Lung microvascular endothelial cell (primary cell): ENCODE results near the gene PSMA7. TPM values are rescaled to one million over a fixed set of nuclear protein-coding genes. Genes with fewer than 3 reads are reported as not detected.

Source experiments
- DNase-seq, 2 donors: peaks; one replicate each; pipeline versions ENCODE4 v3.0.0 to v3.0.0-alpha.2; 2010; ENCODE audit warnings: low read depth in 2 of 2
- total RNA-seq: library from RNA; depleted of rRNA; stranded (reverse); fragments of >200 nt; gene quantifications from 2 replicates; pipeline ENCODE4 v1.2.1, GENCODE V29; 2014

PSMA7 gene
- total RNA-seq, 1 donor from 2014 or later = 293 TPM

DNA sequence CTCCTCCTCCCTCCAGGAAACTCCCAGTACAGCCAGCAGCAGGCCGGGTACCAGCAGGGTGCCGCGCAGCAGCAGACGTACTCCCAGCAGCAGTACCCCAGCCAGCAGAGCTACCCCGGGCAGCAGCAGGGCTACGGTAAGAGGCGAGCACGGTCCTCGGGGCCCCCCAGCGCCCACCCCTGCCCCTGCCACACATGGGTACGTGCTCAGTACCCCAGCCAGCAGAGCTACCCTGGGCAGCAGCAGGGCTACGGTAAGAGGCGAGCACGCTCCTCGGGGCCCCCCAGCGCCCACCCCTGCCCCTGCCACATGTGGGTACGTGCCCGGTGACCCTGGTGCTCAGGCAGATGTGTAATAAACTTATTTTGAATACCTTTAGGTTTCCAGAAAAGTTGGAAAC, 29.5 kb upstream of the PSMA7 start:
- no peak for DNase-seq

GRCh38 chr20:62171245-62171644, 28.1 kb upstream of the PSMA7 start:
- peak in 1 of 2 donors; percentile 74 for DNase-seq

DNA sequence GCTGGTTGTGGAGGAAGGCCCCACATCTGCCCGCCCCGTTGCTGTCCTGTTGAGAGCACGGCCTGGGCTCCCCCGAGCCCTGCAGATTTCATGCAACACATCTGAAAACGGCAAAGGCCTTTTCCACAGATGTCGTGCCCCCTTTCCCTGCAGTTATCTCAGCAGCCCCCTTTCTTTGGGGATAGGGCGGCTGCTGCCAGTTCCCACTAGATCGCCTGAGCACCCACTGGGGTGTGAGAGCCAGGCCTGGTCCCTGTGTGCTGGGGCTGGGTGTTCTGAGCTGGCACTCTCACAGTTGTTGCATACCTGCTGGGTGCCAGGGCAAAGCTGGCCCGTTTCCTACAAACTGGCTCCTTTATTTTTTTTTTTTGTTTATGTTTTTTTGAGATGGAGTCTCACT, 27.3 kb upstream of the PSMA7 start:
- DNase-seq = no peak

GRCh38 chr20:62168890-62169435, 25.8 kb upstream of the PSMA7 start:
- DNase-seq = no peak

DNA sequence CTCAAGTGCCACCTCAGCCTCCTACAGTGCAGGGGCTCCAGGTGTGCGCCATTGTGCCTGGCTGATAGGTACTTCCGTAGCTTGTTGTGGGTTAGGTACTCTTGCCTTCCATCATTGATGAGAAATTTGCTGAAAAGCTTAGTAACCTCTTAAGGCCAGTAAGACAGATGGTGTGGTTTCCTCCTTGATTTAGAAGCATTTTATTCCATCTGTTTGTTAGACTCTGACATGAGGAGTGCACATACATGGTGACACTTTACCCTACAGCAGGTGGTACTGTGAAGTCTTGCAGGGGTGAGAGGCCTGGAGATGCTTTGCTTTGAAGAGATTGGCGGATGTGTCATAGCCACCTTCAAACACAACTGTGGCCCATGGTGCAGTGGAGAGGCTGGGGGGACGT, 24.9 kb upstream of the PSMA7 start:
- DNase-seq = no peak

GRCh38 chr20:62167474-62167873, 24.3 kb upstream of the PSMA7 start:
- no peak for DNase-seq

- DNase-seq = no peak
Observed at GRCh38 chr20:62165762-62166399, 22.7 kb upstream of the PSMA7 start.

DNA sequence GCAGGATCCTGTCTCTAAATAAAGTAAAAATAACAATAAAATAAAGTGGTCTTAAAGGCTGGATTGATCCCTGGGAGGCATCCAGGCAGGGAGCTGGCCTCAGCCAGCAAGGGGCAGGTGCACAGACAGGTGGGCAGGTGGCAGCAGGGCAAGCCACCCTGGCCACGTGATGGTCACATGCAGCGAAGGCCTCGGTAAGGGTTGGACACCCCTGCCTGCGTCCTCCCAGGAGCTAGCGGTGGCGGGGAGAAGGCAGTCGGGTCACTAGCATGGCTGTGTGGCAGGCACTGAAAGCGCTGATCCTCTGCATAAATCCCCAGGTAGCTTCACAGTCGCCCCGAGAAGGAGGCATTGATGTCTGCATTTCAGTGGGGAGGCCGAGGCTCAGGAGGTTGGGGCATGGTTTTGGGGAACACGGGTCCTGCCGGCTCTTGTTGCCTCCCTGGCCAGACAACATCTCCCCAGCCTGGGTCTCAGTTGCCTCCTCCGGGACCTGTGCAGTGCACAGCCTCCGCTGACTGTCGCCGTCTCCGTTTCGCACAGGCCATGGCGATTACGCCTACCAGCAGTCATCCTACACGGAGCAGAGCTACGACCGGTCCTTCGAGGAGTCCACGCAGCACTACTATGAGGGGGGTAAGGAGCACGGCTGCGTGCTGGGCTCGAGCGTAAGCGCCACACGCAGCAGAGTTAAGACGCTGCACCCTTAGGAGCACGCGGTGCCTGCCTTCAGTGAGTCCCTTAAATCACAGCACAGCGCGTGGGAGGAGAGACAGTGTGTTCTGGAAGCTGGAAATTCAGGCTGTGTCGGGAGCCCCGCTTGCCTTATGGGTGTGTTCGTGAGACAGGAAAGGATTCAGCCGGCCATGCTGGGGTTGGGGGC, 21.9 kb upstream of the PSMA7 start:
- no peak for DNase-seq

DNA sequence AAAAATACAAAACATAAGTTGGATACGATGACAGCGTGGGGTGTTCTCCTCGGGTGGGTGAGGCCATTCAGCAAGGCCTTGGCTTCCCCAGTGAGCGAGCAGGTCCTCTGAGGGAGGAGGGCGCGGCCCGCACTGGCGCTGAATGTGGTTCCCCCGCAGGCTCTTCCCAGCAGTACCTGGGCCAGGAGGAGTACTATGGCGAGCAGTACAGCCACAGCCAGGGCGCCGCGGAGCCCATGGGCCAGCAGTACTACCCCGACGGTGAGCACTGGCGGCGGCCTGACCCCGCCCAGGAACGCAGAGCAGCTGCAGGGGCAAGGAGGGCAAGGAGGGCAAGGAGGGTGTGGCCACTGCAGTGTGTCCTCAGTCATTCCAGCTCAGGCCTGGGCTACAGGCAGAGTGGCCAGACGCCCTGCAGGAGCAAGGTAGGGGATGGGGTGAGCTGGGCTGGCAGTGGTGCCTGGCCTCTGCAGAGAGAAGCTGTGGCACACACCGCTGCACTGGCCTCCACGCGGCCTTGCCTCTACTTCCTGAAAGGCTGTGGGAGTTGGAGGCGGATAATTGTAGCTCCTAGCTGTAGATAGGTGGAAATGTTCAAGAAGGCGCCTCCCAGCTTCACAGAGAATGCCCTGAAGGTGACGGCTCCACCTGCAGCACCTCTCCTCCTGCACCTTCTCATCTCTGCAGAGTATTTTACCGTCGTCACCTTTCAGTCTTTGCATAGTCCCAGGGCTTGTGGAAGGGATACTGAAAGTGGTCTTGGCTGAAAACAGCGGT, 21.0 kb upstream of the PSMA7 start:
- DNase-seq = no peak

DNA sequence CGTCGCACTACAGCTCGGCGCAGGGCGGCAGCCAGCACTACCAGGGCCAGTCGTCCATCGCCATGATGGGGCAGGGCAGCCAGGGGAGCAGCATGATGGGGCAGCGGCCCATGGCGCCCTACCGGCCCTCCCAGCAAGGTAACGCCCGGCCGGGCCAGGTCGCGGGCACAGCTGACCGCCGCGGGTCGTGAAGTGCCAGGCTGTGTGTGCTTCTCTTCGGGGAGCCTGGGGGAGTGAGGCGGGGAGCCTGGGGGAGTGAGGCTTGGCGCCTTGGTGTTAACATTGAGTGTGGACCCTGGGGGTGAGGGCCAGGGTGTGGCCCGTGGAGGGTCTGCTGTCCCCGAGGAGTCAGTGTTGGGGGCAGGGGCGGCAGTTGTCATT, 20.3 kb upstream of the PSMA7 start:
- no peak for DNase-seq

DNA sequence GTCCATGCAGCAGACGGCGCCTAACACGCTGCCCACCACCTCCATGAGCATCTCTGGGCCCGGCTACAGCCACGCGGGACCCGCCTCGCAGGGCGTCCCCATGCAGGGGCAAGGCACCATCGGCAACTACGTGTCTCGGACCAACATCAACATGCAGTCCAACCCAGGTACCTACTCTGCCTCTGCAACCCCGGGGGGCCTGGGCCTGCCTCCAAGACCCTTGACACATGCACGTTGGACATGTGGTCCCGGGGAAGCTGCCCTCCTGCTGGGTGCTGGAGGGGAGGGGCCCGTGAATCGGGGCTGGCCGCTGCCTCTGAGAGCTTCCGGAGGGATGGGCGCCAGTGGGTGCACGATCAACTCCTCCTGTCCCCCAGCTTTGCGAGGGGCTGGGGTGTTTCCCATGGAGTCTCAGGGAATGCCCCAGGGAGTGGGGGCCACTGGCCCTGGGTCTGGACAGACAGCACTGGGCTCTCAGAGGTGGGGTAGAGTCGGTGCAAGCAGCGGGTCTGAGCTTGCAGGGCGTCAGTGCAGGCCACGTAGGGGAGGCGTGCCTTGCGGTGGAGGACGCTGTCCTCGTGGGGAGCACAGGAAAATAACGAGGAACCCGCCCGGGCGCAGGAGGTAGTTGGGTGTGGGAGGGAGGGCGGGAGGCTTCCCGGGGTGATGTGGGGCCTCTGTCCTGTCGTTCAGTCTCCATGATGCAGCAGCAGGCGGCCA, 19.7 kb upstream of the PSMA7 start:
- DNase-seq = no peak

DNA sequence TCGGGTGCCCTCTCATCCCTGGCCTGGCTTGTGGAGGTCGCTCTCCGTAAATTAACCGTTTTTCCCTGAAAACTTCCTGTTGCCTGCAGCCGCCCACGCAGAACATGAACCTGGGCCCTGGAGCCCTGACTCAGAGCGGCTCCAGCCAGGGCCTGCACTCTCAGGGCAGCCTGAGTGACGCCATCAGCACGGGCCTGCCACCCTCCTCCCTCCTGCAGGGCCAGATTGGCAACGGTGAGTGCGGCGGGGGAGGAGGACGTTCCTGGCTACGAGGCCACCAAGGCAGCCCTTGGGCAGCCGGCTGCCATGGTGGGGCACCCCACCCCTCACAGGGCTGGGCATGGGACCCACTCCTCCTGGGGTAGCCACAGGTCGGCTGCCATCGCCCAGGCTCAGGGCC, 18.2 kb upstream of the PSMA7 start:
- DNase-seq = peak; percentile 13 to 44

DNA sequence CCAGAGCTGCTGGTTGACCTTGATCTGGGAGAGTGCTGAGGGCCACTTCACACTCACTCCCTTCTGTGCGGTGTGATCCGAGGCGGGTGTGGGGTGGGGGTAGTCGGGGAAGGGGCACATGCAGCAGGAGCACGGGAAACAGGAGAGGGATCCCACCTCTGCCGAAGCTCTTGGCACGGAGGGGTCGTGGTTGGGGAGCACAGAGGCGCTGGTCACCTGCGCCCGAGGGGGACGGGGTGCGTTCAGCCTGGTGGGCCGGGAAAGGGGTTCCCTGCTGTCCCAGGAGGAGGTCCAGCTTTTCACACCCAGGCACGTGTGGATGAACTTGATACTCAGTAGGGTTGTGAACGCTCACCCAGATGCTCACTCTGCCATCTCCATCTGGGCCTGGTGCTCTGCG, 17.7 kb upstream of the PSMA7 start:
- DNase-seq = no peak

DNA sequence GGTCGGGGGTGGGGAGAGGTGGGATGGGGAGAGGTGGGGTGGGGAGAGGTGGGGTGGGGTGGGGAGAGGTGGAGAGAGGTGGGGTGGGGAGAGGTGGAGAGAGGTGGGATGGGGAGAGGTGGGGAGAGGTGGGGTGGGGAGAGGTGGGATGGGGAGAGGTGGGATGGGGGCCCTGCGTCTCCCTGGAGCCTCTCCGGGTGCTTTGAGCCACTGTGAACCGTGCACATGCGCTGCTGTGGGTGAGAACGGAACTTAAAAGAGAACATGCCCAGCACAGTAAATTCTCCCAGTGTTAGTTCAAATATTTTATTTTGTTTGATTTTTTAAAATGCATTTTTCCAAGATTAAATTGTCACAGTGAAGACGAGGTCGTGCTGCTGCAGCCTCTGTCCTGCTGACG, 17.1 kb upstream of the PSMA7 start:
- no peak for DNase-seq

GRCh38 chr20:62159839-62160238, 16.6 kb upstream of the PSMA7 start:
- no peak for DNase-seq

DNA sequence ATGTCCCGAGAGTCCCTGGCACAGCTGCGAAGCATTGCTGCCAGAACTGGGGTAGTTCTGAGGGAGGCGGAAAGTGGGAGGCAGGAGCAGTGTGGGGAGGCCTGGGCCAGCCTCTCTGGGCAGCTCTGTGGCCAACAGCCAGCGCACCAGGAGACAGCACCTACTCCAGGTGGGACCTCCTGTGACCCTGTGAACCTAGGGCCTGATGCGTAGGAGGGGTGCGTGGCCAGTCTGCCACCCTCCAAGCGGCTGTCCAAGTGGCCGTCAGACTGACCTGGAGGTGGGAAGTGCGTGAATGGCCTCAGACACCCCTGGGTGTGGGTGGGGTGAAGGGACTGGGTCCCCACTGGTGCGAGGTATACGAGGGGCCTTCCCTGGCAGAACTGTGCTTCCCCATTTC, 15.9 kb upstream of the PSMA7 start:
- DNase-seq = no peak

DNA sequence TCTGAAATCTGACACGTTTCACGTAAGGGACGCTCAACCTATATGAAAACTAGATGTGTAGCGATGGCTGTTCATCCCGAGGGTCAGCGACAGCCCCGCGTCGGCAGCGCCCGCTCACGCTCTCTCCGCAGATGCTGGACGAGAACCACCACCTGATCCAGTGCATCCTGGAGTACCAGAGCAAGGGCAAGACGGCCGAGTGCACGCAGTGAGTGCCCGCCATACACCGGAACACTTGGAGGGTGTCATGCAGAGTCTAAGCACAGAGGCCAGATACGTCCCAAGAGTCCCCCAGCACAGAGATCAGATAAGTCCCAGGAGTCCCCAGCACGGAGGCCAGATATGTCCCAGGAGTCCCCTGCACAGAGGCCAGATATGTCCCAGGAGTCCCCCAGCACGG, 15.3 kb upstream of the PSMA7 start:
- no peak for DNase-seq

GRCh38 chr20:62158088-62158400, 14.8 kb upstream of the PSMA7 start:
- DNase-seq = no peak

DNA sequence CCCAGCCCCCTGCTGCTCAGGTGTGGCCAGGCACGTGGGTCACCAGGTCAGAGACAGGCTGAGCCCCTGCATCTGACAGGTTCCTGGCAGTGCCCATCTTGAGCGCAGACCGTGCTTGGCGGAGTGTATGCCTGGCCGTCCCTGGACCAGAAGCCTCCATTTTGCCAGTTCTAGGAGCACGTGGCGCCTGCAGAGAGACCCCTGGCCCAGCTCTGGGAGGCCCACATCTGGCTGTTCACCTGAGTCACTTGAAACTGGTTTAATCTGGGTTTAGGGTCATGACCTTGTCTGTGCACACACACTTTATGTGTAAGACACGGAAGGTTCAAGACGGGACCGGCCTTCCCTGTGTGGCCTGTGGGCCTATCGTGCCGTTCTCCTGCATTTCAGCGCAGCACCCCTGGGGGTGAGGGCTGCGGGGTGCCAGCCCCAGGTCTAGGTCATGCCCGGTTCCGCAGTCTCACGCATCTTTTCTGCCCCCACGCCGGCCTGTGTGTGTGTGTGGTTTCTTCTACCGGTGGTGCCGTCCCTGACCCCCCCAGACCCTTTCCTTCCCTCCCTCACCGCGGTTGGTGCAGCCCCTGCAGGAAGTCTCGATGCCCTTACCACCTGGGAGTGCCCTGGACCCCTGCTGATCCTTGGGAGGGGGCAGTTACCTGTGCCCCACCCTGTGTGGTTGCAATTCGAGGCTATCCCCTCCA, 14.3 kb upstream of the PSMA7 start:
- DNase-seq = no peak

GRCh38 chr20:62156592-62157386, 13.6 kb upstream of the PSMA7 start:
- peak; percentile 55 to 73 for DNase-seq
